HG03342 (cell line): ENCODE data around the gene HBS1L.

ENCODE experiments used
- ATAC-seq: cut with Tn5 transposase; IDR thresholded peaks from one replicate; pipeline ENCODE4 v1.9.1; 2021; ENCODE audit warnings: mild to moderate bottlenecking, moderate library complexity; ENCODE audit not compliant: unreplicated experiment

The HBS1L gene

GRCh38 chr6:134954272-134955000, 100.2 kb downstream of the HBS1L start:
- ATAC-seq = no peak

GRCh38 chr6:134951494-134952263, 102.9 kb downstream of the HBS1L start:
- no peak for ATAC-seq

GRCh38 chr6:134950482-134950881, 104.1 kb downstream of the HBS1L start:
- ATAC-seq = no peak

GRCh38 chr6:134949927-134950326, 104.7 kb downstream of the HBS1L start, which contains the start of gene ALDH8A1:
Gene ALDH8A1 (minus strand): TSS chr6:134950101. CDS start chr6:134950053, 48 bp downstream.
- ATAC-seq = no peak

- no peak for ATAC-seq
Measured at GRCh38 chr6:134948691-134949090, 105.9 kb downstream of the HBS1L start.

GRCh38 chr6:134948142-134948541, 106.5 kb downstream of the HBS1L start:
- ATAC-seq = no peak

- no peak for ATAC-seq
Measured at GRCh38 chr6:134945045-134945444, 109.6 kb downstream of the HBS1L start.

GRCh38 chr6:134943522-134944111, 111.0 kb downstream of the HBS1L start:
- ATAC-seq = no peak

GRCh38 chr6:134938896-134939295, 115.7 kb downstream of the HBS1L start:
- no peak for ATAC-seq

- no peak for ATAC-seq
Measured at GRCh38 chr6:134937426-134937825, 117.2 kb downstream of the HBS1L start.

- ATAC-seq = no peak
Measured at GRCh38 chr6:134936931-134937330, 117.7 kb downstream of the HBS1L start.

- ATAC-seq = no peak
Measured at GRCh38 chr6:134936476-134936875, 118.1 kb downstream of the HBS1L start.

GRCh38 chr6:134934793-134935485, 119.7 kb downstream of the HBS1L start:
- ATAC-seq = no peak

- no peak for ATAC-seq
Measured at GRCh38 chr6:134932535-134933470, 121.8 kb downstream of the HBS1L start.

- no peak for ATAC-seq
Measured at GRCh38 chr6:134932098-134932497, 122.5 kb downstream of the HBS1L start.

- no peak for ATAC-seq
Measured at GRCh38 chr6:134930463-134930862, 124.2 kb downstream of the HBS1L start.

- no peak for ATAC-seq
Measured at GRCh38 chr6:134928151-134928900, 126.3 kb downstream of the HBS1L start.

- no peak for ATAC-seq
Measured at GRCh38 chr6:134925800-134926199, 128.8 kb downstream of the HBS1L start.

GRCh38 chr6:134921721-134922261, 132.8 kb downstream of the HBS1L start:
- ATAC-seq = no peak
